ENCODE data around the gene PTPN9.

GRCh38 chr15:75616766-75617165, 37.7 kb upstream of the PTPN9 start:
- TF ChIP-seq CTCF (IDR thresholded peaks at IDR 0.05) = no peak
- TF ChIP-seq POLR2A (IDR thresholded peaks at IDR 0.05) = no peak
